Measurements from ENCODE around the gene STPG3.
A peak's percentile ranks its signal among the peaks of the same experiment; 100 is the strongest.
"Not testable (repeated sequence)": the region's sequence is repeated elsewhere in the genome, so short reads cannot be mapped to it uniquely, and the experiment has no call there.

Gene STPG3

GRCh38 chr9:137233143-137233980 lies 17.7 kb upstream of the STPG3 start:
- no peak for DNase-seq (ENCODE audit: low read depth in 3 of 3)

- no peak for DNase-seq (ENCODE audit: low read depth in 3 of 3)
Observed at GRCh38 chr9:137234055-137234697, 16.9 kb upstream of the STPG3 start.

- no peak for DNase-seq (ENCODE audit: low read depth in 3 of 3)
Observed at GRCh38 chr9:137234758-137235423, 16.2 kb upstream of the STPG3 start.

GRCh38 chr9:137235424-137236237 lies 15.5 kb upstream of the STPG3 start:
- no peak for DNase-seq (ENCODE audit: low read depth in 3 of 3)

GRCh38 chr9:137236238-137236935 lies 14.7 kb upstream of the STPG3 start:
- DNase-seq (ENCODE audit: low read depth in 3 of 3): peak; percentile 78 to 91 (median 81)

GRCh38 chr9:137236936-137237421 lies 14.1 kb upstream of the STPG3 start:
- DNase-seq (ENCODE audit: low read depth in 3 of 3): no peak

GRCh38 chr9:137237759-137238726 lies 13.0 kb upstream of the STPG3 start:
- DNase-seq (ENCODE audit: low read depth in 3 of 3): no peak

- DNase-seq (ENCODE audit: low read depth in 3 of 3): not testable (repeated sequence)
Observed at GRCh38 chr9:137239541-137240200, 11.4 kb upstream of the STPG3 start.

- peak in 2 of 3 donors; percentile 49 to 61 for DNase-seq (ENCODE audit: low read depth in 3 of 3)
Observed at GRCh38 chr9:137240318-137240840, 10.7 kb upstream of the STPG3 start.

GRCh38 chr9:137240841-137241489 lies 10.1 kb upstream of the STPG3 start, which contains the start of gene TUBB4B:
TSS of gene TUBB4B (plus strand) at chr9:137241287. CDS start at chr9:137241361, 74 bp downstream.
- peak; percentile 92 to 99 (median 92) for DNase-seq (ENCODE audit: low read depth in 3 of 3)

- DNase-seq (ENCODE audit: low read depth in 3 of 3): peak in 2 of 3 donors; percentile 37
Observed at GRCh38 chr9:137241490-137242268, 9.4 kb upstream of the STPG3 start.

GRCh38 chr9:137242269-137243203 lies 8.6 kb upstream of the STPG3 start:
- DNase-seq (ENCODE audit: low read depth in 3 of 3): no peak

- DNase-seq (ENCODE audit: low read depth in 3 of 3): not testable (repeated sequence)
Observed at GRCh38 chr9:137243266-137243625, 7.8 kb upstream of the STPG3 start.

- DNase-seq (ENCODE audit: low read depth in 3 of 3): no peak
Observed at GRCh38 chr9:137243626-137244485, 7.2 kb upstream of the STPG3 start.

Data from stimulated activated CD4-positive, alpha-beta T cell treated with anti-CD3 and anti-CD28 coated beads, TNF-alpha, amount 100 ng/mL, for 48 hours (primary cell).